Hematopoietic multipotent progenitor cell treated with erythropoietin and hydrocortisone succinate and interleukin-3 and kit ligand, for 6 days (in vitro differentiated cells): ENCODE data around the gene SCLT1.
A peak's percentile ranks its signal among the peaks of the same experiment; 100 is the strongest.

Experiments used
- DNase-seq: peaks from one replicate; pipeline ENCODE4 v3.0.0-alpha.2; 2015

SCLT1 gene

GRCh38 chr4:128868758-128869157 lies 224.6 kb downstream of the SCLT1 start:
- peak; percentile 60 for DNase-seq

GRCh38 chr4:128866691-128867090 lies 226.6 kb downstream of the SCLT1 start:
- no peak for DNase-seq

DNA sequence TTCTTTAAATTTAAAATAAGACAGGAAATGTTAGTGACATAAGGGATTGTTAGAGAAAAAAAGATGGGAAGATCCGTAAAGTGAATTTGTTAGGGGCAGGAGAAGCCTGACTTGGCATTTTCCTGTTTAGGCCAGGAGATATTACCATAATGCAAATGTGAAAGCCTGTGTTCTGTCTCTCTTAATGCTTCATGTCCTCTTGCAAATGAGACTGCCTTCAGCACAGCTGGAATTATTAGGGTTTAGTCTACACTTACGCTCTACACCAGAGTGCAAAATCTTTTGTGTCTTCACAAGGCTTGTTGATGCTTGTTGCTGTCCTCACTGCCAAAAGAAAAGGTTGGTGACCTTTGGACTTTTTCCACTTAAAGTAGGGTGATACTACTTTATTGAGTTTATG lies 227.1 kb downstream of the SCLT1 start:
- no peak for DNase-seq

GRCh38 chr4:128865132-128865531 lies 228.2 kb downstream of the SCLT1 start:
- DNase-seq: no peak

GRCh38 chr4:128863312-128864075 lies 229.8 kb downstream of the SCLT1 start:
- peak; percentile 80 for DNase-seq

DNA sequence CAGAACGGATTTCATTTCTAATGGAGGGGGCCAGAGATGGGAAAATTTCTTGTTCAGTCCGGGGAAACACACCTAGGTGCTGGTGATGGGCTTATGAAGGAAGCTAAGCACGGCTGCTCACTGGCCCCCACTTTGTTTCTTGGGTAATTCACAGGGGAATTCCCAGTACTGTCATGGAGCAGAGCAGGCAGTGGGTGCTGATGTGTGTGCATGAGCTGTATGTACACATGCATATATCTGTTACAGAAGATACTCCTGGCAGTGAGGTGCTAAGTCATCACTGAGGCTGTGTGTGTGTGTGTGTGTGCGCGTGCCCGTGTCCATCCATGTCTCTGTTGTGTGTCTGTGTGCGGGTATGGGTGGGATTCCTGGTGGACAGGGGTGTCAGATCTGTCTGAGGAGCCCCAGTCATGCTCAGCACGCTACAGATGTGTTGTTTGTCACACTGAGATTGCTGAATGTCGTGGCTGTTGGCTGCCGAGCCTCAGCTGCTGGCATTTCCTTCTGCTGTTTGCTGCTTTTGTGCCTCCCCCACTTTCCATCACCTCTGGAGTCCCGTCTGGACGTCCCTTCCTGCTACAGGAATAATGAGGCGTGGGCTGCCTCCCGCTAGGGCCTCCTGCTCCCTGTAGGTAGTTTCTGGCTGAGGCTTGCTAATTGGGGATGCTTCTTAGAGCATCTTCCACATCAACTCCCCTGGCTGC lies 230.6 kb downstream of the SCLT1 start:
- DNase-seq: no peak

GRCh38 chr4:128861856-128862518 lies 231.4 kb downstream of the SCLT1 start:
- no peak for DNase-seq

DNA sequence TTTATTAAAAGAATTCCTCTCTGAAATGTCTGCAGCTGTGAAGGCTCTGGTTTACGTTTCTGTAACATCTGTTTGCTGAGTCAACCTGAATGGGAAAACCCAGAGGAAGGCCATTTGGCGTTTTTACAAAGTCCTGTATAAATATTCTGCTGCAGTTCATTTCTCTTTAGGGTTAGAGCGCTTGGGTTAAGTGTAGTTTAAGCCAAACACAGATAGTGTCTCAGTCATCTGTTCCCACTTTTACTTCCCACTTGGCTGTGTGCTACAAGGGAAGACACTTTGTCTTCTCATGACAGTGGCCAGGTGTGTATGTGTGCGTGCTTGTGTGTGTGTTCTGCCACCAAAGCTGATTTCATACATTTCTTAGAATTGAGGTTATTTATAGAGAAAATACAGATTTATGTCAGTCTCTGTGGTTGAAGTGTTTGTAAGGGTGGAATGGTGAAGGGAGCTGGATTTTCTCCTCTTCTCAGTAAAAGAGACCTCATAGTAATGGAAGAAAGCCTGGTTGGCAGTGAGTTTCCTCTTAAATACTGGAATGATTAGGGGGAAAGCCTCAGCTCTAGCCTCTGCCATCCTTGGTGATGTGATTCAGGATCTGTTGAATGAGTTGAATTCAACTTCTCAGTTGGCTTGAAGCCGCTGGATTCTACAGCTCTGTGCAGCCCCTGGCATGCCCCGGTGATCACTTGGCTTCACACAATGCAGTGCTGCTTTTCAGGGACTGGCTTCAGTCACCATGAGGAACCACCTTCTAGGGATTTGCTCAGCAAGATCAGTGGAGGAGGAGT lies 233.3 kb downstream of the SCLT1 start:
- no peak for DNase-seq

- DNase-seq: no peak
These were observed 234.3 kb downstream of the SCLT1 start for GRCh38 chr4:128858879-128859671.

DNA sequence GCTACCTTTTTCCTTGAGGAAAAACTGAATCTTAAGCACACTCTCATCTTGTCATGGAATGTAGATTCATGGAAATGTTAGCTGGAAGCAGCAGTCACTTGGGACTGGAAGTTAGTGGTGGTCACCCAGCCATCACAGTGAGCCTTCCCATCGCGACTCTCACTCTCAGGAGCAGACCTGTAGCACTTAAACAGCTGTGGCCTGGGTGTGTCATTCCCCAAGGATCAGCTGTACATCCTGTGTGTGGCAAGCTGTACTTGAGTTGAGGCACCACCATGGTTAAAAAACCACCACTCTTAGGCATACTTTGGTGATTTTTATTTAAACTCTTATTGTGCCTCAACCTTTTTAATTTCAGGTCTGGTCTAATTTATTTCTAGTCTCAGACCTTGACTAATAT lies 237.1 kb downstream of the SCLT1 start:
- no peak for DNase-seq

DNA sequence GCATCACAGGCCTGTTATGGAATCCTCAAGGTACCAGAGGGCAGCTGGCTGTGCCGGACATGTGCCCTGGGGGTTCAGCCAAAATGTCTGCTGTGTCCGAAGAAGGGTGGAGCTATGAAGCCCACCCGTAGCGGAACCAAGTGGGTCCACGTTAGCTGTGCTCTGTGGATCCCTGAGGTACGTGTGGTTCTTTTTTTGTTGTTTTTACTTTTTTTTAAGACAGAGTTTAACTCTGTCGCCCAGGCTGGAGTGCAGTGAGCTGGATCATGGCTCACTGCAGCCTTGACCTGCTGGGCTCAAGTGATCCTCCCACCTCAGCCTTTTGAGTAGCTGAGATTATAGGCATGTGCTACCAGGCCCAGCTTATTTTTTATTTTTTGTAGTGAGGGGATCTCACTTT lies 237.7 kb downstream of the SCLT1 start:
- no peak for DNase-seq

DNA sequence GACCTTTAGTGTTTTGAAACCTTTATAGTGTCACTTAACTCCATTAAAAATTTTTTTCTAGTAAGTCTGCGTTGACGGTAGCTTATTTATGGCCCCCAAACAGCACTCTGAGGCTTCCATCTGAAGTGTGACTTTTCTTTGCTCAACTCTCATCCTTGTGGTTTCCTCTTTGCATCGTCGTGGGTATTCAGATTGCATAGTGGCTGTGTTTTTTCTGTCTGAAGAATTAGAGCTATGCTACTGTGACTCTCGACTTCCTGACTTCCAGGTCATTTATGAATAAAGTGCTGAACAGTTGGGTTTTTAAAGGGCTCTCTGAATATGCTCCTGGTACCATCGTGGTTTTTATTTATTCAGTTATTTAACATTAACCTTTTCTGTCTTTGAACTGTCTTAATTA lies 238.9 kb downstream of the SCLT1 start:
- DNase-seq: peak; percentile 60

DNA sequence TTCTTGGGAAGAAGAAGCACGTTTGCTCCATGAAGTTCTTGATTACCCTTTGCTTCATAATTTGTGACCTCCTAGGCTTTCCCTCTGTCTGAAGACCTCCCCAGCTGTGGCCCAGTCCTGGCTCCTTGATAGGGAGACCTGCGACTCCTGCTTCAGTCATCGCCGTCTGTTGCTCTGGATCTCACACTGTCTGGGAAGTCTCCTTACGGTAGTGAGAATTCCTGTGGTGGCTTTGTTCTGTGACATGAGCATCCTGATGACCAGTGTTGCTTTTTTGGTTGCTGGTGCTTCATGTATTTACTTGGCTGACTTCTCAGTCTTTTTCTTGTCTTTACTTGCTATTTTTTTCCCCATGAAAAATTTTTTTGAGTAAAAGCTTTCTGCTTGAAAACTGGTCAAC lies 239.6 kb downstream of the SCLT1 start:
- DNase-seq: no peak

- no peak for DNase-seq
These were observed 243.1 kb downstream of the SCLT1 start for GRCh38 chr4:128850252-128850651.

DNA sequence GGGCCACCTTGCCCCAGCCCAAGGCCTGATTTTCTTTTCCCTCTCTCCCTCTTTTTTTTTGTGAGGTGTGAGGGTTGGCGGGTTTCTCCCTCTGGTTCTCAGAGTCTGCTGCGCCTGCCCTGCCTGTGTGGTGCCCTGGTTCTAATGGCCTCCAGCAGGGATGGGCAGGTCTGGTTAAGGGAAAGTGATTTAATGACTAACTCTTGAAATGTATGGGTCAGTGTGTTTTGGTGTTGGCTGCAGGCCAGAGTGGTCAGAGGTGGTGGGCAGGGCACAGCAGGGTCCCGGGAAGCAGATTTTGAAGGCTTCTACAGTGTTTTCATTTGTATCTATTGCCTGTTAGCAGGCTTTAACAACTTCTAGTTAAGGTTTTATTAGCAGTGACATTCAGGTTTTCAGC lies 244.9 kb downstream of the SCLT1 start:
- no peak for DNase-seq

DNA sequence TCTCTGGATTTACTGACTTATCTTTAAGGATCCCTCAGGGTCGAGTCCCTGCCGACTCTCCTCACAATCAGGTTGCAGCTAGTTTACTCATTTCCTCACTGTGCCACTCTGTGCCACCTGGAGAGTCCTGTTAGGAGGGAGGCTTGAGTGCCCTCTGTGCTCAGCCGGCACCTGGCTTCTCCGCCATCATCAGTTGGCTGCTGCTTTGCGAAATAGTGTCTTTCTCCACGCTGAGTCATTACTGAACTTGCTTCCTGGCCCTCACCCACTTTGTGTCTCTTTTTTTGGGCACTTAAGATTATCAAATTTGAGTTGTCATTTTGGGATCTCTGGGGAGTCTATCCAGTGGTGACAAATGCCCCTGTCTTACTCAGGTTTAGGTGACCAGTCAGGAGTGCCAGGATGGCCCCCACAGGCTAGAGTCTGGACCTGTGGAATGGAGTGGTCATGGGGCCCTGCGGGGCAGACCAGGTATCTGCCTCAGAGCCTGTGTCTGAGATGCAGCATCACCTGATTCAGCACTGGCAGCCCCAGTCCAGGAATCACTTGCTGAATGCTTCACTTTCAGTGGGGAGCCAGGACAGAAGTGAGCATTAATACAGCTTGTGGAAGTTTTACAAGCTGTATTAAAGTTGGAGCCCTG lies 246.1 kb downstream of the SCLT1 start:
- peak; percentile 51 for DNase-seq

GRCh38 chr4:128846063-128846462 lies 247.3 kb downstream of the SCLT1 start:
- no peak for DNase-seq

DNA sequence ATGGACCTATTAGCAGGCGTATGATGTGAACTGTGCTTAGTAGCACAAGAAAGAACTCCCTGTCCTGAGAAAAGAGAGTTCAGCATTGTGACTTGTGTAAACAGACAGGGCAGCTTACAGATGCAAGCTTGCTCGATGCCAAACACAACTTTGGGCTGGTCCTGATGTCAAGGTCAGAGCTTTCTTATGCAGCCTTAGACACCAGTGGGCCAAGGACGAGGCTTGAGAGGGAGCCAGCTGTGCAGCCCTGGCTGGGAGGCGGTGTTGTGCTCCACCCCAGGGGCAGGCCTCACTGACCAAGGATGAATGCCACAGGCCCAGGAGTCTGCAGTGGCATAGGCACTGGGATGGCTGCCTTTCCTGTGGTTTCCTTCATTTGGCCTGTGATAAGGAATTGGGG lies 248.4 kb downstream of the SCLT1 start:
- no peak for DNase-seq

DNA sequence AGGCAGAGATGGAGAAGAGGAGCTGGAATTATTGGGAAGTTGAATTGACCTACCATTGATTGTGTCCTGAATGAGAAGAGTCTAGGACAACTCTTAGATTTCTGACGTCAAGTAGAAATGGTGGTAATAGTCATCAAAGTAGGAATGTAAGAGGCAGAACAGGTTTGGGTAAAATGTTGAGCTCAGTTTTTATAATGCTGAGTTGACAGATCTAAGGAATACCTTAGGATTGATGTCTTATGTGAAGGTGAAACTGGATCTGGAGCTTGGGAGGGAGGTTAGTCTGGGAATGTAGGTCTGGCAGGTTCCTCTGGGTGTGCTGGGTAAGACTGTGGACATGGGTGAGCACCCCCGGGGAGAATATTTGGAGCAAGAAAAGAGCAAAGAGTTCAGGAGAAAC lies 251.9 kb downstream of the SCLT1 start:
- DNase-seq: no peak

DNA sequence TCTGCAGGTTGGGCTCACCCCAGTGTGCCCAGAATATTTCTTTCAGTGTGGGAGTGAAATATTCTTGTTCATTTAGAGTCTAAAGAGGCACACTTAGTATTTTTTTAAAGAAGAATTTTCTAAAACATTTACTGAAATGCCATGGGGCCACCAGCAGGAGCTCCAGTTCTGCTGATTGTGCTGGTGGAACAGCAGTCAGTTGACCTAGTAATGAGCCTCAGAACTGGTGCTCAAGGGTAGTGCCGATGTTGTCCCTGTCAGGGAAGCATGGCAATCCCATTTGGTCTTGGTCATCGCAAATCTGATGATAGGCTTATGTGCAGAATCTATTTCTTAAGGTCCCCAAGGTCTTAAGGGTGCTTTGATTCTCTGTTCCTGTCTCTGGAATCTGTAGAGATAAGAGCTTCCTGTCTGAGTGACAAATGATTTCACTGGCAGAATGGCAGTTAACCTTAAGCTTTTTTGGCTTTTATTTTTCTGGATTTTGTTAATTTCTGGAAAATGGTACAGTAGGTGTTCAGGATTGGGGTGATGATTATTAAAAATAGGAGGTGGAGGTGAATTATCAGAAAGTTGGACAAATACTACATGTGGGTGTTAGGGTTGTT lies 252.5 kb downstream of the SCLT1 start:
- no peak for DNase-seq

- no peak for DNase-seq
These were observed 255.7 kb downstream of the SCLT1 start for GRCh38 chr4:128837679-128838078.
